GM19324 (cell line): Measurements from ENCODE around the gene USP49.

Experiments used
- ATAC-seq: cut with Tn5 transposase; IDR thresholded peaks from one replicate; pipeline ENCODE4 v1.9.1; 2021; ENCODE audit warnings: mild to moderate bottlenecking, moderate library complexity; ENCODE audit not compliant: unreplicated experiment, low FRiP score

USP49 gene

GRCh38 chr6:41759905-41760579 is 135.1 kb downstream of the USP49 start:
- ATAC-seq = no peak

DNA sequence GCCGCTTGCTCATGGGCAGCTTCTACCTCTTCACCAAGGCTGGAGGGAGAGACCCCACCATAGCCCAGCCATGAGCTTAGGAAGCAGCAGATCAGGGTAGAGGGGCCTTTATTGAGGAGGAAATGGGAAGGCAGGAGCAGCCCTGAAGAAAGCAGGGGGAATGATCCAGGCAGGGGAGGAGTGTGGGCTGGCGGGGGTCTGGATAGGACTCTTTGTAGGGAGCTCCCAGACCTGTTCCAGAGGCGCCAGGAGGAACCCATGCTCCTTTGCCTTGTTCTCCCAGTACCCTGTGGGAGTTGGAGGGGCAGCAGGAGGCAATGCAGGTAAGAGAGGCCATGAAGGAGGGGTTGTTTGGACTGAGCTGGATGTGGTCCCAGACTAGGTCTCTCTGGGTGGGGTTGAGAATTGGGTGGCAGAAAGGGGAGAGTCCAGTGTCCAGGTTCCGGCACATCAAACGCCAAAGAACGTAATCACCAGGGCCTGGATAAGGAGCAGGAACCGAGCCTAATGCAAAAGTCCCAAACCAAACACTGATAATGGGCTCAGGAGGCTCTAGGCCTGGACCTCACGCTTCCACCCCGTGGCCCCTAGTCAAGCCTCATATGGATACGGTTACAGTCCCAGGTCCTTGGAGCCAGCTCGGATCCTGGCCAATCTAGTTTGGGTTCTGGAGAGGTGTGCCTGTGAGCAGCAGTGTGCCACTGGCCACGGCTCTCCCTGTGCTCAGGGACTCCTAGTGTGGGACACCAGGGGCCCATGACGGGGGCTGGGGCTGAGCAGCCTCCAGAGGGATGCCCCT is 135.9 kb downstream of the USP49 start:
- no peak for ATAC-seq

DNA sequence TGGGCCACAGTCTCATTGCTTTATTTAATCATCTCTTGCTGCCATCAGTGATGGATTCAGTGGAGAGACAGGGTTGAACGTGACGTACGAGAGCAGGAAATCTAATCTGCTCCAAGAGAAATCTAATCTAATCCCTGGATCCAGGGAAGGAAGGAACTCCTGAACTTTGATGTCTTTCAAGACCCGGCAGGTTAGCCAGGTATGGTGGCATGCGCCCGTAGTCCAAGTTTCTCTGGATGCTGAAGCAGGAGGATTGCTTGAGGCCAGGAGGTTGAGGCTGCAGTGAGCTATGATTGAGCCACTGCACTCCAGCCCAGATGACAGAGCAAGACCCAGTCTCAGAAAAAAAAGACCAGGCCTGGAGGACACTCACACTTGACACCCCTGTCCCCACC is 136.5 kb downstream of the USP49 start:
- ATAC-seq = no peak

DNA sequence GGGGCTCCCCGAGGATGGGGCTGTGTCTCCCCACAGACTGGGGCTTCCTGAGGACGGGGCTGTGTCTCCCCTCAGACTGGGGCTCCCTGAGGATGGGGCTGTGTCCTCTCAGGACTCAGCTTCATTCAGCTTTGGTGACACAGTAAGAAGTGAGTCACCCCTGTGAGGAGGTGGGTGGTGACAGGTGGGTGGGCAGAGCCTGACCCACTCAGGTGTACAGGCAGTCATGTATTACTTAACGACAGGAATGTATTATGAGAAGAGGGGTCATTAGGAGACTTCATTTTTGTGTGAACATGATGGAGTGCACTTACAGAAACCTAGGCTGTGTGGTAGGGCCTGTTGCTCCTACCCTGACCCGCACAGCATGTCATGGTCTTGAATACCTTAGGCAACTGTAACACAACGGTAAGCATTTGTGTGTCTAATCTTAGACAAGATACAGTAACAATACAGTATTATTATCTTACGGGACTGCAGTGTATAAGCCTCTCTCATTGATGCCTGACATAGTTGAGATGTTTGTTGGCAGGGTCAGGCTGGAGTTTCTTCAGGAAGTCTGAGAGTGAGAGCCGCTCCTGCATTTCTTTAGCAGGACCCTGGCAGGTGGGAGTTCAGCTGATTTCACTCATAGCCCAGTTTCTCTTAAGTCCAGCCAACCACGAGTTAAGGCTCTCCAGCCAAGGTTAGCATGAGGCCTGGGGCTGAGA is 137.1 kb downstream of the USP49 start:
- no peak for ATAC-seq

- no peak for ATAC-seq
These were observed 137.9 kb downstream of the USP49 start for GRCh38 chr6:41757271-41757670.

- ATAC-seq = no peak
These were observed 138.8 kb downstream of the USP49 start for GRCh38 chr6:41756354-41756753.

DNA sequence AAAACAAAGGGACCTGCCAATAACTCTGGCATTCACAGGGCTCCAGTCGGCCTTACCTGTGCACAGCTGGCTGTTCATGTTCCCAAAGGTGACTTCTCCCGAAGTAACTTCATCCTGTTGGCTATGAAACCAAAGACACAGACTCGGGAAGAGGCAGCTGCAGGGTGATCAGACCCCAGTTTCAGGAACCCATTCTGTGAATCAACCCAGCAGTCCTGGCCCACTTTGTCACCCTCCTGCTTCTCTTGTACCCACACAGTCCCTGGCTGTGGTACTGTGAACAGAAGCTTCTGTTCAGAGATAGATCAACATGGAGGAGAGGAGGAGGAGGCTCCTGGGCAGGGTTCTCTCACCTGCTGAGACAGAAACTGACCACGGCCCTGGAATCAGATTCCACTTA is 139.3 kb downstream of the USP49 start:
- no peak for ATAC-seq

- no peak for ATAC-seq
These were observed 144.8 kb downstream of the USP49 start for GRCh38 chr6:41750374-41750773.

DNA sequence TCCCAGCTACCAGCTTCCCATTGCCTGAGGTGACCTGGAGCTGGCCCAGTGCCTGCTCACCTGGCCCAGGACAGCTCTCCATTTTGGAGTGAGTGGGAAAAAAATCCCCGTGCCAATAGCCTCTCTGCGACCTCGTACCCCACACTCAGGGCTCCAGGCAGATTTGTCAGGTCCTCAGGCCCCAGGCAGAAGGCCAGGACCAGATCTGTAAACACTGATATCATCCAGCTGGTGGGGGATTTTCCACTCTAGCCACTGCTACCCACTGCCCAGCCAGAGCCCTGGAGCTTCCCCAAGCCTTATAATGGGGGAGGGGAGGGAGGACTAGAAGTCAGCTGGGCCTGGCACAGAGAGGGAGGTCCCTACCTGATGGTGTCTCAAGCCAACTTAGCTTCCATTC is 146.6 kb downstream of the USP49 start:
- no peak for ATAC-seq

GRCh38 chr6:41748102-41748477 is 147.1 kb downstream of the USP49 start:
- no peak for ATAC-seq

- no peak for ATAC-seq
These were observed 147.7 kb downstream of the USP49 start, which contains the start of gene PGC for GRCh38 chr6:41747256-41748101. PGC (minus strand) TSS chr6:41747397; CDS start chr6:41747334, 63 bp downstream.

DNA sequence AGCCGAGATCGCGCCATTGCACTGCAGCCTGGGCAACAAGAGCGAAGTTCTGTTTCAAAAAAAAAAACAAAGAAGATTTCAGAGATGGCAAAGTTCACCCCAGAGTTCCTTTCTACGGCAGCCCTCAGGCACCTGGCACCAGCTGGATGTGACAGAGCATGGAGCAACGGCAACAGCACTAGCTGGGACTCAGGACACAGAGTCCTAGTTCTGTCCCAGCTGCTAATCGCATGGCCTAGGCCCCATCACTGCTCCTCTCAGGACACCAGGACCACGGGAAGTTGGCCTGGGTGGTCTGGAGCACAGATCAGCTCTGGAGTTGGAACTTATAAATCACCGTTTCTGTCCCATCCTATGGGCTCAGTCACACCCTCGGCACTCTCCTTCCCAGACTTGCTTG is 149.1 kb downstream of the USP49 start:
- no peak for ATAC-seq

GRCh38 chr6:41744236-41744787 is 150.9 kb downstream of the USP49 start:
- no peak for ATAC-seq

DNA sequence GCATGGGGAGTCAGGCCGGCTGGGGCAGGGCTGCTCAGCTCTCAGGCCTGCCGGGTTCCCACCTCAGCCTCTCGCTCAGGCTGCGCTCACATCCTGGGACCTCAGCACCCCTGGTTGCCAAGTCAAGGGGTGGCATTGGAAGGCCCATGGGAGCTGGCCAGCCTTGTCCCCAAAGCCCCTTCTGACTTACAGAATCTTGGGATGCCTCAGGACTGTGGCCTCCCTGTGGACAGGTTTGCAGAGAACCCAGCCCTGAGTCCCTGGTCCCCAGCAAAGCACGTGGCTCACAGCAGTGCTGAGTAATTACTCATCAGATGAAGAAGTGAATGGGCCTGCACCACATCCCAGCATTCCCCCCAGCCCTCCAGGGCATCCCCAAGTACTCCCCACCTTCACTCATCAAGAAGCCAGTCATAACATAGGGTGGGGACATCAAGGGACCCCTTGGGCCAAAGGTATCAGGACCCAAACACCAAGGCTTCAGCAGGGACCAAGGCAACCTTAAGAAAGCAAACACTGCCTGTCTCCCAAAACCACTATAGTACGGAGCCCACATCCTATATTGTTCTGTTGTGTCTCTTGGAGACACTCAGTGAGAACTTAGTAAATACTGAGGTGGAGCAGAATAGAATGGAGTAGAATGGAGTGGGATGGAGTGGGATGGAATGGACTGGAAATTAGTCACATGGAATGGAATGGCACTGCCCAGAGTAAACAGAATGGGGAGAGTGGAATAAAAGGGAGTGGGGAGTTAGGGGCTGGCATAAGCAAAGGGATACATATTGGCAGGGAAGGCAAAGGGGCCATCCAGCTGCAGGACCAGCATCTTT is 151.6 kb downstream of the USP49 start:
- ATAC-seq = no peak

DNA sequence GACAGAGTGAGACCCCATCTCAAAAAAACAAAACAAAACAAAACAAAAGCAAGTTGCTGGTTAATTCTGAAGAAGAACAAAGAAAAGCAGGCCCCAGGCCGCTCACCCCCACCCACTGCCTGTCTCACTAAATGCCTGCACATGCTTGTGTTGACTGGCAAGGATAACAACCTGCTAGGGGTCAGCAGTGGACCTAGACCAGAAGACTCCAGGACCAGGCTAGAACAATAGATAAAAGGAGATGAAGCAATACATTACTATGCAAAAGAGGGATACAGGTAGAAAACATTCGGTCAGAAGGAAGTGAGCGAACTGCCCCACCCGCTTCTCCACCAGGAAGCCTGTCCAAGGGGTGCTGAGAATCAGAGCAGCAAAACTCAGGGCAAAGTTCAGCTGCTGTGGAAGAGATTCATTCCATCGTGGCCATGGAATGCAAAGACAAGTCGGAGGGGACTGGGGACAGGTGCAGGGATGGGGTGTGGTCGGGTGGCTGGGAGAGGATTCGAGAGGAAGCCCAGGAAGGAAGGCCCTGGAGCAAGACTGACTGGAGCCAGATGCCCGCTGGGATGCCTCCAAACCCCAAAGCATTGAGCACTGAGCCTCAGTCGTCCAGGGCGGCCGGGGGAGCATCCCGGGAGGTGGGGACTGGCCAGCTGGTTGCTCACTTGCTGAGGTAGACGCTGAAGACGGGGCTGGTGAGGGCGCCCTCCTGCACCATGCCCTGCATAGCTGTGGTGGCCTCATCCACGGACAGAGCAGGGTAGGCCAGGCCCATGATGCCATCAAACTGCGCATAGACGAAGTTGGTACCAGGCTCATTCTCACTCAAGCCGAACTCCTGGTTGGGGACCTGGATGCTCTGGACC is 153.3 kb downstream of the USP49 start:
- no peak for ATAC-seq

GRCh38 chr6:41740366-41741162 is 154.6 kb downstream of the USP49 start:
- ATAC-seq = no peak
